ENCODE results near the gene COQ2. TPM values are rescaled to one million over a fixed set of nuclear protein-coding genes. Genes with fewer than 3 reads are reported as not detected.
"Not testable (repeated sequence)": the region's sequence is repeated elsewhere in the genome, so short reads cannot be mapped to it uniquely, and the experiment has no call there.

The COQ2 gene
- total RNA-seq, 1 donor from 2014 or later: 14.6 TPM

- Histone ChIP-seq H3K27ac (no peak overlapping the region), H3K27me3 (ENCODE audit: low read depth) (no peaks in the 10 kb centered on the region), H3K4me1 (no peaks in the 10 kb centered on the region), H3K4me3 (no peak overlapping the region), H3K9me3 (no peaks in the 10 kb centered on the region), H3K36me3 (no peaks in the 10 kb centered on the region)
- DNase-seq: no peak
- no peak for TF ChIP-seq CTCF (IDR thresholded peaks at IDR 0.05)
- ATAC-seq: no peak
- intact Hi-C loops (cut with DNase I): no loop called here
These were observed 43.5 kb downstream of the COQ2 start for GRCh38 chr4:83241132-83241531.

- DNase-seq: no peak
- intact Hi-C loops (cut with DNase I): no loop called here
- H3K27ac ChIP-seq: no peak overlapping the region
- H3K9me3 ChIP-seq: no peaks in the 10 kb centered on the region
- H3K4me3 ChIP-seq: no peak overlapping the region
- peak; percentile 80 to 88 for ATAC-seq
- TF ChIP-seq CTCF (IDR thresholded peaks at IDR 0.05): no peak
- H3K27me3 ChIP-seq (ENCODE audit: low read depth): no peaks in the 10 kb centered on the region
- no peaks in the 10 kb centered on the region for H3K4me1 ChIP-seq
- H3K36me3 ChIP-seq: no peaks in the 10 kb centered on the region
These were observed 44.2 kb downstream of the COQ2 start for GRCh38 chr4:83240379-83240875.

- no peak overlapping the region for H3K4me3 ChIP-seq
- H3K27me3 ChIP-seq (ENCODE audit: low read depth): no peaks in the 10 kb centered on the region
- no peaks in the 10 kb centered on the region for H3K36me3 ChIP-seq
- no peak overlapping the region for H3K27ac ChIP-seq
- no peaks in the 10 kb centered on the region for H3K4me1 ChIP-seq
- TF ChIP-seq CTCF (IDR thresholded peaks at IDR 0.05): no peak
- no peaks in the 10 kb centered on the region for H3K9me3 ChIP-seq
- ATAC-seq (no peak), DNase-seq (no peak)
- intact Hi-C loops (cut with DNase I): no loop called here
These were observed 46.0 kb downstream of the COQ2 start for GRCh38 chr4:83238393-83239248.

- ATAC-seq (no peak), DNase-seq (no peak)
- Histone ChIP-seq H3K27me3 (ENCODE audit: low read depth) (no peaks in the 10 kb centered on the region), H3K4me1 (no peaks in the 10 kb centered on the region), H3K9me3 (no peaks in the 10 kb centered on the region), H3K4me3 (no peak overlapping the region), H3K27ac (no peak overlapping the region), H3K36me3 (no peaks in the 10 kb centered on the region)
- intact Hi-C loops (cut with DNase I): no loop called here
- TF ChIP-seq CTCF (IDR thresholded peaks at IDR 0.05): no peak
These were observed 47.0 kb downstream of the COQ2 start for GRCh38 chr4:83237591-83237990.

GRCh38 chr4:83235645-83236133 is 48.9 kb downstream of the COQ2 start:
- H3K4me1 ChIP-seq: peaks cover 12% of the 10 kb centered on the region
- H3K36me3 ChIP-seq; DNase-seq; H3K27ac ChIP-seq; intact Hi-C loops (cut with DNase I); ATAC-seq; H3K9me3 ChIP-seq; H3K4me3 ChIP-seq; H3K27me3 ChIP-seq (ENCODE audit: low read depth): not testable (repeated sequence)
